GM10266 (cell line): ENCODE results near the gene EGR2.
A peak's percentile ranks its signal among the peaks of the same experiment; 100 is the strongest.

ENCODE experiments used
- DNase-seq: peaks from one replicate; pipeline ENCODE4 v3.0.0; 2012; ENCODE audit errors: extremely low spot score
- CTCF ChIP-seq: IDR thresholded peaks from 2 replicates; pipeline ENCODE4 v1.5.1; 2012; ENCODE audit warnings: mild to moderate bottlenecking, low read depth; ENCODE audit not compliant: control insufficient read depth, insufficient read depth; ENCODE audit errors: missing control alignments

Gene EGR2

GRCh38 chr10:62778125-62778524, 38.0 kb downstream of the EGR2 start:
- TF ChIP-seq CTCF = no peak
- DNase-seq = no peak

GRCh38 chr10:62772186-62772974, 43.8 kb downstream of the EGR2 start:
- no peak for TF ChIP-seq CTCF
- no peak for DNase-seq

GRCh38 chr10:62769574-62770242, 46.5 kb downstream of the EGR2 start:
- TF ChIP-seq CTCF = no peak
- peak; percentile 16 for DNase-seq

GRCh38 chr10:62766386-62766785, 49.8 kb downstream of the EGR2 start:
- no peak for DNase-seq
- no peak for TF ChIP-seq CTCF

GRCh38 chr10:62765726-62766125, 50.4 kb downstream of the EGR2 start:
- DNase-seq = no peak
- TF ChIP-seq CTCF = no peak

GRCh38 chr10:62764011-62764410, 52.2 kb downstream of the EGR2 start:
- no peak for TF ChIP-seq CTCF
- DNase-seq = no peak

DNA sequence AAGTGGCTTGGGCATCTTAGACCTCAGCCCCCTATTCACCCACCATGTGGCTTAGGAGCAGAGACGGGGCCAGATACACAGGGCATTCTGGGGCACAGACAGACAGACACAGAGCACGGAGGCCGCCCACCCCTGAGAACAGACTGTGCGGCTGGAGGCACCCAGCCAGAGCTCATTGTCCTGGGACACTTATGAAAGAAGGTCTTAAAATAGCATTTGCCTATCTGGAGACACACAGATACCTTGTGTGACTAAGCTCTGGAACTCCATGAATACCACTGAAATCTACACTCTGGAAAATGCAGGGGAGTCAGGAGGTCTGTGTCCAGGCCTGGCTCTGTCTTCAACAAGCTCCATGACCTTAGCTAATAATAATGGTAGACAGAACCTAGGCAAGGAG, 53.0 kb downstream of the EGR2 start:
- no peak for TF ChIP-seq CTCF
- DNase-seq = no peak
